Retinal pigment epithelial cell (primary cell): Measurements from ENCODE around the gene ACACB.

Source experiments
- DNase-seq: peaks from one replicate; pipeline ENCODE4 v3.0.0-alpha.2; 2010; ENCODE audit warnings: low read depth
- H3K4me3 ChIP-seq: 2 replicates; pipeline ENCODE4 v1.5.1; 2011; ENCODE audit warnings: mild to moderate bottlenecking, low read length, control low read depth, moderate library complexity
- TF ChIP-seq, protein P1 (sequence below): conservative IDR thresholded peaks from 2 replicates; pipeline ENCODE4 v1.5.1; 2011; ENCODE audit warnings: low read depth, low read length, control low read depth, inconsistent platforms

ACACB gene

DNA sequence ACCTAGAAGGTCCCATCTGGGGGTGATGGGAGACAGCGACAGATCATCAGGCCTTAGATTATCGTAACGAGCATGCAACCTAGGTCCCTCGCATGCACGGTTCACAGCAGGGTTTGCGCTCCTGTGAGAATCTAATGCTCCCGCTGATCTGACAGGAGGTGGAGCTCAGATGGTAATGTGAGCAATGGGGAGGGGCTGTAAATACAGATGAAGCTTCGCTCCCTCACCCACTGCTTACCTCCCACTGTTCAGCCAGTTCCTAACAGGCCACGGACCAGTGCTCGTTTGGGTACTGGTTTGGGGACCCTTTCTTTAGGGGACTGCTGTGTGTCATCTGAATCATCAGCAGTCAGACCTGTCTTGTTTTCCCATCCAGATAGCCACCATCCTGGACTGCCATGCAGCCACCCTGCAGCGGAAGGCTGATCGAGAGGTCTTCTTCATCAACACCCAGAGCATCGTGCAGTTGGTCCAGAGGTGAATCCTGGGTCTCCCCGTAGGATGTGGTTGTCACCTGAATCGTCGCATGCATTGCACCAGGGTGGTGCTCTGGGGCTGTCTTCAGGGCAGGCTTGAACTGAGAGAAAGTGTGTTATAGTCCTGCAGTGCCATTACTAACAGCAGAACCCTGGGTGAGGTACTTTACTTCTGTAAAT lies 96.2 kb downstream of the ACACB start:
- TF ChIP-seq, protein P1, sequence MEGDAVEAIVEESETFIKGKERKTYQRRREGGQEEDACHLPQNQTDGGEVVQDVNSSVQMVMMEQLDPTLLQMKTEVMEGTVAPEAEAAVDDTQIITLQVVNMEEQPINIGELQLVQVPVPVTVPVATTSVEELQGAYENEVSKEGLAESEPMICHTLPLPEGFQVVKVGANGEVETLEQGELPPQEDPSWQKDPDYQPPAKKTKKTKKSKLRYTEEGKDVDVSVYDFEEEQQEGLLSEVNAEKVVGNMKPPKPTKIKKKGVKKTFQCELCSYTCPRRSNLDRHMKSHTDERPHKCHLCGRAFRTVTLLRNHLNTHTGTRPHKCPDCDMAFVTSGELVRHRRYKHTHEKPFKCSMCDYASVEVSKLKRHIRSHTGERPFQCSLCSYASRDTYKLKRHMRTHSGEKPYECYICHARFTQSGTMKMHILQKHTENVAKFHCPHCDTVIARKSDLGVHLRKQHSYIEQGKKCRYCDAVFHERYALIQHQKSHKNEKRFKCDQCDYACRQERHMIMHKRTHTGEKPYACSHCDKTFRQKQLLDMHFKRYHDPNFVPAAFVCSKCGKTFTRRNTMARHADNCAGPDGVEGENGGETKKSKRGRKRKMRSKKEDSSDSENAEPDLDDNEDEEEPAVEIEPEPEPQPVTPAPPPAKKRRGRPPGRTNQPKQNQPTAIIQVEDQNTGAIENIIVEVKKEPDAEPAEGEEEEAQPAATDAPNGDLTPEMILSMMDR, result no peak
- H3K4me3 ChIP-seq, result no peak overlapping the region
- no peak for DNase-seq

DNA sequence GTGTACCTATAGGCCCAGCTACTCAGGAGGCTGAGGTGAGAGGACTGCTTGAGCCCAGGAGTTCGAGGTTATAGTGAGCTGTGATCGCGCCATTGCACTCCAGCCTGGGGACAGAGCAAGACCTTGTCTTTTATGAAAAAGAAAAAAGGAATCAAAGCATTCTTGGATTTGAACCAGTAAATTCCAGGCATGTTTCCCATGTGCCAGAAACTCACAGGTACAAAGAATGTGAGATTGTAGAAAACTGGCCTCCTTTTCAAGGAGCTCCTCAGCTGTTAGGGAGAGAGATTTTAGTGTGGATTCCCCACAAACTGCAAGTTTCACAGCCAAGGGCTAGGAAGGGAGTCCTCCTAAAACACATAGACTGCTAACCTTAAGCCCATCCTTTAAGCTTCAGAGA lies 97.7 kb downstream of the ACACB start:
- DNase-seq, result no peak
- H3K4me3 ChIP-seq, result no peak overlapping the region
- TF ChIP-seq, protein P1, result no peak

DNA sequence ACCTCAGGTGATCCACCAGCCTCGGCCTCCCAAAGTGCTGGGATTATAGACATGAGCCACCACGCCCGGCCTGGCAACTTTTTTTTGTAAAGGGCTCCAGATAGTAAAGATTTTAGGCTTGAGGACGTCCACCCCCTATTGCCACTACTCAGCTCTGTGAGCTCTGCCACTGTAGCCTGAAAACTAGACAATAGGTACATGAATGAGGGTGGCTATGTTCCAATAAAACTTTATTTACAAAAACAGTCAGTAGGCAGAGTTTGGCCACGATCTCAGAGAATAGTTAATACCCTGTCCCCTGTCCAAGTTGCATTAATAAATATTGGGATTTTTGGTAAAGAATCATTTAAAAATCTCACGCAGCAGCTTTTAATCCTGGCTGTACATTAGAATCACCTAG lies 102.6 kb downstream of the ACACB start:
- TF ChIP-seq, protein P1, result no peak
- no peak for DNase-seq
- no peak overlapping the region for H3K4me3 ChIP-seq

DNA sequence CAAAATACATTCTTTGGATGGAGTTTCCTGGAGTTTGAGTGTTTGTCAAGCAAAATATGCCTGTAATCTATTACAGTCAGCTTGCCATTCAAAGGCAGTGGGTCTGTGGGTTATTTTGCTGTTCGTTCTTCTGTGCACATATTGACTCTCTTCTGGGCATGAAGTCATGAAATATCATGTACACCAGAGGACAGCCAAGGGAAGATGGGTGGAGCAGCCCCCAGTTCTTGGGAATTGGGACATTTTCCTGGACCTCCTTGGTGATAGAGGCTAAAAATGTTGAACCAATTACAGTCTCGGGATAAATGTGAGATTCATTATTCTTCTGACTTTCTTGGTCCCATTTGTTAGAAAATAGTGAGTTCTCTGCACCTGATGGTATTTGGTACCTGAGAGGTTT lies 103.6 kb downstream of the ACACB start:
- TF ChIP-seq, protein P1, result no peak
- no peak for DNase-seq
- H3K4me3 ChIP-seq, result no peak overlapping the region

DNA sequence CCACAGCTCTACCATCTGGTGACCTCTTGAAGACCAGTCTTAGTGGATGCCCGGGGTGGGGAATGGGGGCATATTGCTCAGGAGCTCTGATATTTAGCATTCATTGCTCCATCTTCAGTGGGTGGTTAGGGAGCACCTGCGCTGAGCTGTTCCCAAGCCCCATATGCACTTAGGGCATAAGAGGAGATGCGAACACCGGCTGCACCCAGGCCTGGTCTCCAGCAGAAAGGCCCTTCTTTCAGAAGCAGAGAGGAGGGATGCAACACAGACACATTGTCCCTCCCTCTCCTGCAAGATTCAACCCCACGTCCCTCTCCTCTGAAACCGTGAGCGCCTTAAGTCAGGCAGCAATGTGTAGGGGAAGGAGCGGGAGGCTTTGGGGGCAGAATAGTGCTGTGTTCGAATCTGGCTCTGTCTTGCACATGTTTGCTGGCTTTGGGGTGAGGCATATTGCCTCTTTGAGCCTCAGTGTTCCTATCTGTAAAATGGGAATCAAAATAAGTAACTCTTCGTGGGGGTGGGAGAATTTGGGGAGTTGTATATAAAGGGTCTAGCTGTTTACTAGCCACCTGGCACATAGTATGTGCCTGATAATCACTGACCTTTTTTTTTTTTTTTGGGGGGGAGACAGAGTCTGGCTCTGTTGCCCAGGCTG lies 105.0 kb downstream of the ACACB start:
- TF ChIP-seq, protein P1, result no peak
- H3K4me3 ChIP-seq, result no peak overlapping the region
- DNase-seq, result no peak

DNA sequence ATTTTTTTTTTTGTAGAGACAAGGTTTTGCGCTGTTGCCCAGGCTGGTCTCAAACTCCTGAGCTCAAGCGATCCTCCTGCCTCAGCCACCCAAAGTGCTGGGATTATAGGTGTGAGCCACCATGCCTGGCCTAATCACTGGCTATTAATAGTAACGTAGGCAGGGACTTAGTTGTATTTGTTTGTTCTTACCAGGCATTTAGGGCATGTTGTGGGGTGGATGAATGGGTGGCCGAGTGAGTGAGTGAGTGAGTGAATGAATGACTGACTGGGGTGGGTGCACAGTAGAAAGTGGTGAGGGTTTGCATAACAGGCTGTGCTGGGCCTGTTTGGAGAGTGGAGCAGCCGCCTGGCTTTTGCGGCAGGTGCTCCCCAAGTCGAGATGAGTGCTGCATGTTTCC lies 105.7 kb downstream of the ACACB start:
- no peak overlapping the region for H3K4me3 ChIP-seq
- TF ChIP-seq, protein P1, result no peak
- DNase-seq, result no peak

DNA sequence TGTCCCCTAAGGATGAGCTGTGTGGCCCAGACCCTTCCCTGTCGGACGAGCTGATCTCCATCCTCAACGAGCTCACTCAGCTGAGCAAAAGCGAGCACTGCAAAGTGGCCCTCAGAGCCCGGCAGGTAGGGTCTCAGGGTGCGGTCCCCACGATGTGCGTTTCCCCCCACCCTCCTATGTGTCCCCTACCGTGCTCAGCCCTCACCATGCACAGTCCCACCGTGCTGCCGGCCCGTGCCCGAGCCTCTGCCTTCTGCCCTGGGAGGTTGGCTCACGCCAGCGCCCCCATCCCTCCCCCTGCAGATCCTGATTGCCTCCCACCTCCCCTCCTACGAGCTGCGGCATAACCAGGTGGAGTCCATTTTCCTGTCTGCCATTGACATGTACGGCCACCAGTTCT lies 106.1 kb downstream of the ACACB start:
- DNase-seq, result no peak
- H3K4me3 ChIP-seq, result no peak overlapping the region
- TF ChIP-seq, protein P1, result no peak
